Stomach (tissue), 4 donors: Measurements from ENCODE around the gene PCDHB7.

Experiments
- POLR2A ChIP-seq, 4 donors: fragments of 450-650 bp; IDR thresholded peaks; one replicate each; pipeline ENCODE4 v1.6.1; 2016; ENCODE audit warnings: antibody characterized with exemption in 4 of 4, control low read depth in 2 of 4, mild to moderate bottlenecking in 1 of 4, moderate library complexity in 1 of 4
- TF ChIP-seq, protein P1 (sequence below), 7 experiments: fragments of 450-650 bp in 4 of 7; fragments of 200-600 bp in 3 of 7; sonication (generic) in 3 of 7; IDR thresholded peaks; one replicate each; pipeline ENCODE4 v1.5.1; 2016 to 2019; ENCODE audit warnings: antibody characterized with exemption in 7 of 7, control low read depth in 2 of 7, mild to moderate bottlenecking in 1 of 7

GRCh38 chr5:141149812-141150211 is 22.6 kb upstream of the PCDHB7 start, which contains the start of gene PCDHB6:
- TF ChIP-seq, protein P1, sequence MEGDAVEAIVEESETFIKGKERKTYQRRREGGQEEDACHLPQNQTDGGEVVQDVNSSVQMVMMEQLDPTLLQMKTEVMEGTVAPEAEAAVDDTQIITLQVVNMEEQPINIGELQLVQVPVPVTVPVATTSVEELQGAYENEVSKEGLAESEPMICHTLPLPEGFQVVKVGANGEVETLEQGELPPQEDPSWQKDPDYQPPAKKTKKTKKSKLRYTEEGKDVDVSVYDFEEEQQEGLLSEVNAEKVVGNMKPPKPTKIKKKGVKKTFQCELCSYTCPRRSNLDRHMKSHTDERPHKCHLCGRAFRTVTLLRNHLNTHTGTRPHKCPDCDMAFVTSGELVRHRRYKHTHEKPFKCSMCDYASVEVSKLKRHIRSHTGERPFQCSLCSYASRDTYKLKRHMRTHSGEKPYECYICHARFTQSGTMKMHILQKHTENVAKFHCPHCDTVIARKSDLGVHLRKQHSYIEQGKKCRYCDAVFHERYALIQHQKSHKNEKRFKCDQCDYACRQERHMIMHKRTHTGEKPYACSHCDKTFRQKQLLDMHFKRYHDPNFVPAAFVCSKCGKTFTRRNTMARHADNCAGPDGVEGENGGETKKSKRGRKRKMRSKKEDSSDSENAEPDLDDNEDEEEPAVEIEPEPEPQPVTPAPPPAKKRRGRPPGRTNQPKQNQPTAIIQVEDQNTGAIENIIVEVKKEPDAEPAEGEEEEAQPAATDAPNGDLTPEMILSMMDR (IDR thresholded peaks at IDR 0.05): no peak
- TF ChIP-seq POLR2A (IDR thresholded peaks at IDR 0.05): no peak
